ENCODE measurements around the gene CLDN14.

DNA sequence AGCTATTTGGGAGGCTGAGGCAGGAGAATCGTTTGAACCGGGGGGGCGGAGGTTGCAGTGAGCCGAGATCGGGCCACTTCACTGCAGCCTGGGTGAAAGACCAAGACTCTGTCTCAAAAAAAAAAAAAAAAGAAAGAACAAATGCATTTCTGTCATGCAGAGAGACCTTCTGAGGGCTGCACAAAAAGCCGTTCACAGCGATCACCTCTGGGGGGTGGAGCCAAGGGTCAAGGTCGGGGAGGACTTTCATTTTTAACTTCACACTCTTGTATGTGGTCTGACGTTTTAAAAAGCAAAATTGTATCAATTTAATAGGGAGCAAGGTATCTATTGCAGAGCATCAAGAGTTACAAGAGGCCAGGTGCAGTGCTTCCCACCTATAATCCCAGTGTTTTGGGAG lies 26.6 kb upstream of the CLDN14 start:
- no peak for TF ChIP-seq CTCF (IDR thresholded peaks at IDR 0.05)
- TF ChIP-seq EZH2 (IDR thresholded peaks at IDR 0.05), result no peak
- TF ChIP-seq EZH2phosphoT487 (IDR thresholded peaks at IDR 0.05), result no peak

All from neural progenitor cell (in vitro differentiated cells).